Kidney (tissue), 14 donors: ENCODE results near the gene NUMA1. TPM values are rescaled to one million over a fixed set of nuclear protein-coding genes. Genes with fewer than 3 reads are reported as not detected.
A peak's percentile ranks its signal among the peaks of the same experiment; 100 is the strongest.

Source experiments
- DNase-seq, 5 donors: peaks; one replicate each; pipeline ENCODE4 v3.0.0-alpha.2; 2013 to 2020
- FAIRE-seq: peaks from 2 replicates; lab custom pipeline; 2012; peaks lifted over from hg19 to GRCh38; lab: Jason Lieb, UNC
- H3K27ac ChIP-seq, 2 donors: one replicate each; pipeline ENCODE4 v1.7.0; 2013; ENCODE audit warnings: low read depth in 2 of 2, low read length in 2 of 2, inconsistent platforms in 1 of 2
- H3K27me3 ChIP-seq: one replicate; pipeline ENCODE4 v1.7.1; 2013; ENCODE audit warnings: low read length, inconsistent platforms; ENCODE audit not compliant: control insufficient read depth, insufficient read depth
- H3K36me3 ChIP-seq, 3 donors: one replicate each; pipeline versions ENCODE4 v1.7.0 to v1.7.1; 2013; ENCODE audit warnings: low read length in 3 of 3, control low read depth in 1 of 3, inconsistent platforms in 1 of 3; ENCODE audit not compliant: insufficient read depth in 3 of 3, control insufficient read depth in 2 of 3
- H3K4me1 ChIP-seq, 3 donors: one replicate each; pipeline versions ENCODE4 v1.7.0 to v1.7.1; 2013; ENCODE audit warnings: low read length in 3 of 3, inconsistent platforms in 1 of 3, low read depth in 1 of 3; ENCODE audit not compliant: control insufficient read depth in 2 of 3, insufficient read depth in 2 of 3
- H3K4me3 ChIP-seq, 3 donors: one replicate each; pipeline versions ENCODE4 v1.7.0 to v1.8.1; 2013; ENCODE audit warnings: low read length in 3 of 3, control low read depth in 1 of 3, inconsistent platforms in 1 of 3
- H3K9ac ChIP-seq, 3 donors: one replicate each; pipeline versions ENCODE4 v1.7.0 to v1.7.1; 2013; ENCODE audit warnings: low read length in 3 of 3, control low read depth in 1 of 3, inconsistent platforms in 1 of 3
- H3K9me3 ChIP-seq, 3 donors: one replicate each; pipeline versions ENCODE4 v1.7.0 to v1.7.1; 2013; ENCODE audit warnings: low read length in 3 of 3, control low read depth in 1 of 3, inconsistent platforms in 1 of 3; ENCODE audit not compliant: control insufficient read depth in 2 of 3, insufficient read depth in 1 of 3
- CTCF ChIP-seq: IDR thresholded peaks from 3 replicates; pipeline ENCODE4 v1.5.1; 2012; ENCODE audit warnings: mild to moderate bottlenecking, moderate library complexity, borderline replicate concordance; ENCODE audit not compliant: insufficient read depth; ENCODE audit errors: extremely low read depth
- intact Hi-C: fragments of 100-400 bp; cut with DNase I; formaldehyde crosslinking; loops from one replicate; pipeline ENCODE4 v1.11.1; 2022
- polyA plus RNA-seq: library from polyadenylated mRNA; stranded (reverse); fragments of 350-450 nt; fragmentation: Illumina TruSeq; extraction: RNeasy Lipid Tissue Mini Kit (QIAGEN cat#74804); gene quantifications from one replicate; pipeline ENCODE4 v1.2.3, GENCODE V29; 2014; ENCODE audit warnings: low read depth, low replicate concordance; ENCODE audit not compliant: insufficient read depth
- total RNA-seq: library from RNA; stranded (reverse); fragmentation: NEBNext Ultra II Directional; extraction: Animal tissue kit (Norgen Biotek cat#: 25700); gene quantifications from one replicate; pipeline ENCODE4 v1.2.1, GENCODE V29; 2021
- donor health status: control.
- donor health status: control.
- donor health status: control.
- donor health status: control.
- donor health status: control.
- donor health status: DM: yes; HTN: yes; CAD: no.
- donor health status: Normal renal cell carcinoma (clear cell type).

Gene NUMA1
- total and polyA plus RNA-seq, 2 donors from 2014 or later = 85.3 to 198 TPM

GRCh38 chr11:72081821-72082453, 1.6 kb upstream of the NUMA1 start:
- Histone ChIP-seq H3K36me3 (no peaks in the 10 kb centered on the region), H3K9ac (no peak overlapping the region), H3K4me1 (peaks cover 0 to 6% (median 4%) of the 10 kb centered on the region in 3 donors), H3K27ac (peak overlapping the region in 1 of 2 donors; percentile 33), H3K27me3 (no peaks in the 10 kb centered on the region), H3K9me3 (no peaks in the 10 kb centered on the region), H3K4me3 (no peak overlapping the region)
- FAIRE-seq (no peak), DNase-seq (no peak)
- intact Hi-C loops = no loop called here
- no peak for TF ChIP-seq CTCF

- Histone ChIP-seq H3K9ac (peak overlapping the region in 2 of 3 donors; percentile 88 to 97), H3K27ac (peak overlapping the region; percentile 85 to 96), H3K4me1 (peaks cover 0 to 6% (median 4%) of the 10 kb centered on the region in 3 donors), H3K27me3 (no peaks in the 10 kb centered on the region), H3K36me3 (no peaks in the 10 kb centered on the region), H3K4me3 (peak overlapping the region; percentile 79 to 96 (median 88)), H3K9me3 (no peaks in the 10 kb centered on the region)
- no peak for TF ChIP-seq CTCF
- intact Hi-C loops = no loop called here
- FAIRE-seq (no peak), DNase-seq (no peak)
These were observed 872 bp upstream of the NUMA1 start for GRCh38 chr11:72081184-72081644.

DNA sequence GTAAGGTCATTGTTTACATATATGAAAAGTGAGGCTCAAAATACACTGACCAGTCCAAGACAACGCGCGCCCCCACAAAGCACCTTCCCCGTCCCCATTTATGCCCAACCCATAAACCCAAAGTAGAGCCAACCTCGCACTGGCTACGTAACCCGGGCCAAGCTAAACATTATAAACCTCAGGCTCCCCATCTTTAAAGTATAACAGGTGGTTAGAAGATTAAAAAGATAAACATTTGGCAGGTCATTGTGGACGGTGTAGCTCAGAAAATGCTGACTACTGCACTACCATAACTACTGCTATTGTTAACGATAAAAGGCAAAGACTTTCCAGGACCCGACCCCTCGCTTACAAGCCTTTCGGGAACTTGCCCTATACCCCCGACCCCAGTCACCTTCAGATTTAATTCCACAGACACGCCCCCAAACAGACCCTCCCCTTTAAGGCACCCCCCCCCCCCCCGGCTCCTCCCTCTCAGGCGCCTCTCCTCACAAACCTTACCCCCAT, 470 bp downstream of the NUMA1 start:
- H3K4me3 ChIP-seq = peak overlapping the region; percentile 79 to 96 (median 86)
- DNase-seq = peak in 2 of 5 donors; percentile 45 to 68
- H3K9ac ChIP-seq = peak overlapping the region; percentile 76 to 86 (median 79)
- no peaks in the 10 kb centered on the region for H3K36me3 ChIP-seq
- no peaks in the 10 kb centered on the region for H3K9me3 ChIP-seq
- peaks cover 0 to 6% (median 4%) of the 10 kb centered on the region in 3 donors for H3K4me1 ChIP-seq
- H3K27me3 ChIP-seq = no peaks in the 10 kb centered on the region
- H3K27ac ChIP-seq = peak overlapping the region; percentile 91 to 93
- FAIRE-seq = no peak
- TF ChIP-seq CTCF = no peak
- intact Hi-C loops = no loop called here
